NCI-H510A treated with DMSO at 0.1 percent for 48 hours (cell line): ENCODE results near the gene CORO2B.
"Not testable (repeated sequence)": the region's sequence is repeated elsewhere in the genome, so short reads cannot be mapped to it uniquely, and the experiment has no call there.

Source experiments
- DNase-seq: peaks from one replicate; lab custom pipeline; 2025; lab: John Stamatoyannopoulos, UW

Gene CORO2B

GRCh38 chr15:68592054-68592453 is 13.3 kb downstream of the CORO2B start:
- DNase-seq = no peak

GRCh38 chr15:68592544-68592943 is 13.8 kb downstream of the CORO2B start:
- DNase-seq = no peak

- no peak for DNase-seq
These were observed 14.5 kb downstream of the CORO2B start for GRCh38 chr15:68593341-68593740.

- DNase-seq = no peak
These were observed 15.2 kb downstream of the CORO2B start for GRCh38 chr15:68593828-68594532.

- DNase-seq = no peak
These were observed 15.9 kb downstream of the CORO2B start for GRCh38 chr15:68594533-68595259.

GRCh38 chr15:68595260-68595564 is 16.4 kb downstream of the CORO2B start:
- DNase-seq = no peak

GRCh38 chr15:68595761-68596160 is 17.0 kb downstream of the CORO2B start:
- no peak for DNase-seq

- DNase-seq = no peak
These were observed 17.9 kb downstream of the CORO2B start for GRCh38 chr15:68596691-68597090.

GRCh38 chr15:68597581-68597980 is 18.8 kb downstream of the CORO2B start:
- DNase-seq = no peak

GRCh38 chr15:68598171-68599152 is 19.7 kb downstream of the CORO2B start:
- DNase-seq = no peak

- DNase-seq = no peak
These were observed 20.4 kb downstream of the CORO2B start for GRCh38 chr15:68599153-68599545.

- DNase-seq = no peak
These were observed 20.8 kb downstream of the CORO2B start for GRCh38 chr15:68599560-68600071.

- no peak for DNase-seq
These were observed 22.7 kb downstream of the CORO2B start for GRCh38 chr15:68601206-68602197.

- DNase-seq = no peak
These were observed 23.8 kb downstream of the CORO2B start for GRCh38 chr15:68602459-68603215.

GRCh38 chr15:68603216-68603595 is 24.4 kb downstream of the CORO2B start:
- no peak for DNase-seq

- DNase-seq = no peak
These were observed 25.2 kb downstream of the CORO2B start for GRCh38 chr15:68603951-68604350.

GRCh38 chr15:68604840-68605478 is 26.2 kb downstream of the CORO2B start:
- DNase-seq = not testable (repeated sequence)

GRCh38 chr15:68606375-68606774 is 27.6 kb downstream of the CORO2B start:
- DNase-seq = no peak

GRCh38 chr15:68608206-68608843 is 29.5 kb downstream of the CORO2B start:
- DNase-seq = no peak
